Mucosa of descending colon (tissue), 3 donors: ENCODE data around the gene WNT7B. TPM values are rescaled to one million over a fixed set of nuclear protein-coding genes. Genes with fewer than 3 reads are reported as not detected.
A peak's percentile ranks its signal among the peaks of the same experiment; 100 is the strongest.
"Not testable (repeated sequence)": the region's sequence is repeated elsewhere in the genome, so short reads cannot be mapped to it uniquely, and the experiment has no call there.

Source experiments
- ATAC-seq: fragments of 200-7000 bp; cut with Tn5 transposase; one replicate; pipeline ENCODE4 v1.9.1; 2020; ENCODE audit warnings: mild to moderate bottlenecking, moderate library complexity
- DNase-seq, 3 donors: peaks; one replicate each; pipeline ENCODE4 v3.0.0-alpha.2; 2020
- H3K36me3 ChIP-seq: fragments of 200-600 bp; one replicate; pipeline ENCODE4 v1.8.0; 2021; ENCODE audit warnings: low read depth, mild to moderate bottlenecking
- H3K4me1 ChIP-seq: fragments of 200-600 bp; one replicate; pipeline ENCODE4 v1.8.0; 2021; ENCODE audit warnings: low read depth, mild to moderate bottlenecking
- H3K4me3 ChIP-seq: fragments of 200-600 bp; one replicate; pipeline ENCODE4 v1.8.0; 2021; ENCODE audit warnings: mild to moderate bottlenecking
- H3K9me3 ChIP-seq: fragments of 200-600 bp; one replicate; pipeline ENCODE4 v1.8.0; 2021; ENCODE audit warnings: mild to moderate bottlenecking
- intact Hi-C, 2 donors: fragments of 100-400 bp; cut with DNase I in 1 of 2; cut with micrococcal nuclease in 1 of 2; formaldehyde crosslinking; loops; one replicate each; pipeline versions ENCODE4 v1.11.0 to v1.11.1; 2022; cut with DNase I, micrococcal nuclease
- total RNA-seq, 3 donors: library from RNA; stranded (reverse); fragmentation: NEBNext Ultra II Directional in 2 of 3; extraction: Animal tissue kit (Norgen Biotek cat#: 25700) in 2 of 3; gene quantifications; one replicate each; pipeline versions ENCODE4 v1.2.1 to v1.2.4, GENCODE V29; 2021 to 2023
- TF ChIP-seq, protein P1 (sequence below): fragments of 200-600 bp; IDR thresholded peaks from one replicate; pipeline ENCODE4 v1.8.0; 2022; ENCODE audit warnings: antibody characterized with exemption, mild to moderate bottlenecking
- donor health status: DM: no; HTN: no; CAD: no; lungs with moderate emphysema.
- donor health status: DM: no; HTN: no; CAD: no.
- donor health status: DM: no; HTN: yes; CAD: no.

Gene WNT7B
- total RNA-seq, 3 donors from 2014 or later, result not detected

DNA sequence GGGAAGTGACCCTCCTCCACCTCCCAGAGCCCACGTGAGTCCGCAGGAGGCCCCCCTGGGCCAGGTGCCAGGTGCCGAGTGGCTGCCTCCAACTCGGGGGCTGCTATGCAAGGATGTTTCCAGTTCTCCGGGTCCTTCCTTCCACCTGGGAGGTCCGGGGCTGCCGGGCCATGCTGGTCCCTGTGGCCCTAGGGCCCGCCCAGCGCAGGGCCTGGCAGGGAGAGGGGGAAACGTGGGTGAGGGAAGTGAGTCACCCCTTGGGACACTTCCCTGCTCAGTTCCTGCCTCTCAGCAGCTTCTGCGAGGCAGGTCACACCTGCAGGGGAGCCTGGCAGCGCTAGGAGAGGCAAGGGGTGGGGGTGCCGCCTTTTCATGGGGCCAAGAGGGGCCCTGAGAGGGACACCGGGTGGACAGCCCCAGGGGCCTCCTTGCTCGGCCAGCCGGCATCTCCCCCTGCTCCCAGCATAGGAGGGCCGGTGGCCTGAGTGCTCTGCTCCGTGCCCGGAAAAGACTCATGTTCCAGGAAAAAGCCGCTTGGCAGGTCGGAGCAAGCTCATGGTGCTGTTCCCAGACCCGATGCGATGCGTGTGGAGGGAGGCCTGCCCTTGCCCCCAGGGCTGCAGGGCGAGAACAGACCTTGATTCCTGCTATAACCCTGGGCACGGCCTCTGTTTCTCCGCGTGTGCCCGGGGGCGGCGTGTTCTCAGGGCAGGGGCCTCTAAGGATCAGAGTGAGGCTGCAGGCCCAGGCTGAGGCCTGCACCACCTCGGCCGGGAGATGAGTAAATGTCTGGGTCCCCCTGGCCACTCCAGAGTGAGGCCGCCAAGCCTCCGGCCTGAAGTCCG is 30.3 kb upstream of the WNT7B start:
- Histone ChIP-seq H3K4me3 (no peak overlapping the region), H3K36me3 (no peaks in the 10 kb centered on the region), H3K4me1 (peaks cover 11% of the 10 kb centered on the region), H3K9me3 (peaks cover 7% of the 10 kb centered on the region)
- peak in 2 of 3 donors; percentile 58 to 70 for DNase-seq
- ATAC-seq, result peak; percentile 74
- intact Hi-C loops, result loop anchor here (5.0 kb wide), 1 partner anchor 110 kb away; no protein-coding TSS in a partner anchor
- TF ChIP-seq, protein P1, sequence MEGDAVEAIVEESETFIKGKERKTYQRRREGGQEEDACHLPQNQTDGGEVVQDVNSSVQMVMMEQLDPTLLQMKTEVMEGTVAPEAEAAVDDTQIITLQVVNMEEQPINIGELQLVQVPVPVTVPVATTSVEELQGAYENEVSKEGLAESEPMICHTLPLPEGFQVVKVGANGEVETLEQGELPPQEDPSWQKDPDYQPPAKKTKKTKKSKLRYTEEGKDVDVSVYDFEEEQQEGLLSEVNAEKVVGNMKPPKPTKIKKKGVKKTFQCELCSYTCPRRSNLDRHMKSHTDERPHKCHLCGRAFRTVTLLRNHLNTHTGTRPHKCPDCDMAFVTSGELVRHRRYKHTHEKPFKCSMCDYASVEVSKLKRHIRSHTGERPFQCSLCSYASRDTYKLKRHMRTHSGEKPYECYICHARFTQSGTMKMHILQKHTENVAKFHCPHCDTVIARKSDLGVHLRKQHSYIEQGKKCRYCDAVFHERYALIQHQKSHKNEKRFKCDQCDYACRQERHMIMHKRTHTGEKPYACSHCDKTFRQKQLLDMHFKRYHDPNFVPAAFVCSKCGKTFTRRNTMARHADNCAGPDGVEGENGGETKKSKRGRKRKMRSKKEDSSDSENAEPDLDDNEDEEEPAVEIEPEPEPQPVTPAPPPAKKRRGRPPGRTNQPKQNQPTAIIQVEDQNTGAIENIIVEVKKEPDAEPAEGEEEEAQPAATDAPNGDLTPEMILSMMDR, result no peak

DNA sequence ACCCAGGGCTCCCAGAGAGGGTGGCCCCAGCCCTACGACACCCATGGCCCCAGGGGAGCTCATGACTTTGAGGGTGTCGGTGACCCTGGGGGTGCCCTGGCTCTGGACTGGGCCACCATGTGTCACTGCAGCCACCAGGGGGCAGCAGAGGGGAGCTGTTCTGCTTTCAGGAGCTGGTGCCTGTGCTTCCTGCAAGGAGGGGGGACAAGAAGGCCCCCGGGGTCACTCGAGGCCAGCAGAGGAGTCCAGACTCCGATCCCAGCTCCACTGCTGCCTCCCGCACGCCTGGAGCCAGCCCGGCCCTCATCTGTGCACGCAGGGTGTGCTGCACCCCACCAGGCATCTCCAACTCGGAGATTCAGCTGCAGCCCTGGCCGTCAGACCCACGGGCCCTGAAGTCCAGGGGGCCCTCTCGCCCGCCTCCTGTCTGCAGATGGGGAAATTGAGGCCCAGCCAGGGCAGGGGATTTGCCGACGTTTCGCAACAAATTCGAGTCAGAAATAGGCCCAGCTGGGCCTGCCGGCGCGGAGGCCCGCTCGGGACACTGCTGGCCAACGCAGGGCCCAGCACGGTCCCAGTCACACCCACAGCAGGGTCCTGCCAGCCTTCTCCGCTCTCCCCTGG is 29.5 kb upstream of the WNT7B start:
- Histone ChIP-seq H3K36me3 (no peaks in the 10 kb centered on the region), H3K4me1 (peaks cover 11% of the 10 kb centered on the region), H3K4me3 (no peak overlapping the region), H3K9me3 (peaks cover 7% of the 10 kb centered on the region)
- DNase-seq (peak; percentile 92 to 95 (median 93)), ATAC-seq (peak; percentile 86)
- intact Hi-C loops, result loop anchor here (5.0 kb wide), 1 partner anchor 111 kb away; no protein-coding TSS in a partner anchor
- TF ChIP-seq, protein P1, result peak; percentile 92

DNA sequence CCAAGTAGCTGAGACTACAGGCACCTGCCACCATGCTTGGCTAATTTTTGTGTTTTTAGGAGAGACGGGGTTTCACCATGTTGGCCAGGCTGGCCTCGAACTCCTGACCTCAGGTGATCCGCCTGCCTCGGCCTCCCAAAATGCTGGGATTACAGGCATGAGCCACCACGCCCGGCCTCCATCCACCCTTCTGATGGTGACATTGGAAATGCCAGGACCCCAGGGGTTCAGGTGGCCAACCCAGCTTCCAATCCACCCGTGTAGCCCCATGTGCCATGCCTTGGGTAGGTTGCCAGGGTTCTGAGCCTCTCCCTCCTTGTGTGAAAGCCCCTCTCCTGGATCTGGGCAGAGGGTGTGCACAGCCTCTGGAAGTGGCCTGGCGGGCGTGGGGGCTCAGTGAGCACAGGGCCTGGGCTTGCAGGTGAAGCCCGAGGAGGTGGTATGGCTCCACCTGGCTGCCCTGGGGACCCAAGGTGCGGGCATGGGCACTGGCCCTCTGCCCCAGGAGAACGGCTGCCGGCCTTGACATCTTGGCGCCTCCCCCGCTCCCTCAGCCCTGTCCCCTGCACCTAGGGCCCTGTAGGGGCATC is 28.2 kb upstream of the WNT7B start:
- ATAC-seq, H3K9me3 ChIP-seq, H3K4me3 ChIP-seq, H3K36me3 ChIP-seq: not testable (repeated sequence)
- intact Hi-C loops, result loop anchor here (5.0 kb wide), 1 partner anchor 112 kb away; no protein-coding TSS in a partner anchor
- peak in 2 of 3 donors; percentile 21 to 49 for DNase-seq
- H3K4me1 ChIP-seq, result peaks cover 11% of the 10 kb centered on the region

DNA sequence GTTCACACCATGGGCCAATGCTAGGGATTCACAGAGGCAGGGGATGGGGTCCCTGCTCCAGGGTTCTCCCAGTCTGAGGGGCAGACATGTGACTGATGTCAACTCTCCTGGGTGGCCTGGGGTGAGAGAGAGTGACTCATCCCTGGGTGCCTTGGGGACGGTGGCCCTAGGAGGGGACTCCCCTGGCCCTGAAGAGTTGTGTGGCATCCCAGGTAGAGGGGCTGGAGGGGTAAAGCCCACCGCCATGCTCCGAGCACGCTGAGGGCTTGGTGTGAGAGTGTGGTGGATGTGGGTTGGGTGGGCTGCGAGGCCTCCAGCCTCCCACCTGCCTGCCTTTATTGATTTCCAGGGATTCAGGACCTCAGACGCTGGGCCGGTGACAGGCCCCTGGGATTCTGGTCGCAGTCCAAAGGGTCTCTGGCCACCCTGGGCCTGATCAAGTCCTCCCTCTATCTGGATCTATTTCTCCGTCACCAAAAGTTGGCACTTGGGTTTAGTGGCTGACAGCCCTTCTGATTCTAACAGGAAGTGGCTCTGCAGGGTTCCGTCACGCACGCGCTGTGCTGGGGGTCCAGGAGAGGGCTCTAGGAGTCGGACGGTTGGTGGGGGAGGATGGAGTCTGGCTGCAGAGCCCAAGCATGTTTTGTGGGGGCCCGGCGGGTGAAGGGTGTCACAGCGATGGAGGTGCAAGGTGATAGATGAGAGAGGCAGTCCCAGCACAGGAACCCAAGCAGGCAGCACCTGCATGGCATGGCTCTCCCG is 27.3 kb upstream of the WNT7B start:
- intact Hi-C loops, result no loop called here
- Histone ChIP-seq H3K9me3 (no peaks in the 10 kb centered on the region), H3K4me1 (peaks cover 11% of the 10 kb centered on the region), H3K36me3 (no peaks in the 10 kb centered on the region), H3K4me3 (no peak overlapping the region)
- DNase-seq, result peak in 2 of 3 donors; percentile 42 to 49
- no peak for ATAC-seq
- TF ChIP-seq, protein P1, result no peak

DNA sequence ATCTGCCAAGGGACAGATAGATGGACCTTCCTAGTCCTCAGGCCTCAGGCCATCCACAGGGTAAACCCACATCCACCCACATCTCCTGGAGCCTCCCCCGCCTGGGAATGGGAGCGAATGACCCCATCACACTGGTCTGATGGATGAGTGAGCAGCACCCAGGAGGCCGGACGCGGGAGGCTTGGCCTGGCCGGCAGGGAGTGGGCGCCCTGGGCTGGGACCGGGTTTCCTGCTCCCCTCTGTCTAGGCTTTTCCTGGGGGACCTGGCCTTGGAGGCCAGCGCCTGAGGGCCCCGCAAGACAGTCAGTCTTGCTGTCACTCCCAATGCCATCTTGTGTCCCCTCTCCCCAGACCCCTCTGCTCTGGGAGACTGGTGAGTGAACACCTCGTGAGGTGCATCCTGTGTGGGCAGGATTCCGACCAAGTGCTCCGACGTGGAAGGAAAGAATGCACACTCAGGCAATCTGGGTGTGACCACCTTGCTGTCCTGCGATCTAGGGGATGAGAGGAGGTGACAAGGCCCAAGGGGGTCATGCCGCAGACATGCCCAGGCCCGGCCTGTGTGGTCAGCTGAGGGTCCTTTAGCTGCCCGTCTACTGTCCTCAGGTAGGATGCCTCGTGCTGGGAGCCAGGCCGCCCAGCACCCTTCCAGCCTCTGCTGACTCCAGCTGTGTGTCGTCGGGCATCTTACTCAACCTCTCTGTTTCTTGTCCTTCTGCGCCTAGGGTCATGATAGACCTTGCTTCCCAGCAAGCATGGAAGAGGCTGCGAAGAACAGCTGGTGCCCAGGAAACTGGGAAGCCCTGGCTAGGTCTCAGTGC is 26.5 kb upstream of the WNT7B start:
- Histone ChIP-seq H3K4me1 (peaks cover 11% of the 10 kb centered on the region), H3K9me3 (no peaks in the 10 kb centered on the region), H3K4me3 (no peak overlapping the region), H3K36me3 (no peaks in the 10 kb centered on the region)
- TF ChIP-seq, protein P1, result no peak
- ATAC-seq (no peak), DNase-seq (peak in 2 of 3 donors; percentile 27 to 48)
- intact Hi-C loops, result no loop called here
